ENCODE data around the gene ZNF750.

The ZNF750 gene

GRCh38 chr17:82807101-82807500, 32.7 kb downstream of the ZNF750 start:
- no peak overlapping the region for H3K27ac ChIP-seq (ENCODE audit: low read length)
- no peaks in the 10 kb centered on the region for H3K27me3 ChIP-seq (replicated peaks; ENCODE audit: insufficient read depth, low read length)
- no peak for TF ChIP-seq EZH2phosphoT487 (IDR thresholded peaks at IDR 0.05; ENCODE audit: low read length)
- no peak for TF ChIP-seq CTCF (IDR thresholded peaks at IDR 0.05; ENCODE audit: low read length)
- TF ChIP-seq EZH2 (optimal IDR thresholded peaks at IDR 0.05; ENCODE audit: low read depth, low read length) = no peak
- H3K4me3 ChIP-seq (ENCODE audit: low read length) = no peak overlapping the region
- no peak overlapping the region for H2AFZ ChIP-seq (ENCODE audit: low read length)
- H3K9me3 ChIP-seq (replicated peaks; ENCODE audit: insufficient read depth, low read length) = no peaks in the 10 kb centered on the region
- H3K9me2 ChIP-seq (replicated peaks; ENCODE audit: insufficient read depth, low read length) = no peaks in the 10 kb centered on the region
- H3K36me3 ChIP-seq (replicated peaks; ENCODE audit: insufficient read depth, low read length) = no peaks in the 10 kb centered on the region
- H3K79me2 ChIP-seq (ENCODE audit: low read length) = peaks cover 16% of the 10 kb centered on the region
- no peaks in the 10 kb centered on the region for H3K4me1 ChIP-seq (ENCODE audit: low read length)
- no peak overlapping the region for H3K4me2 ChIP-seq (ENCODE audit: low read depth, low read length)
- H3F3A ChIP-seq (ENCODE audit: insufficient read depth, low read length) = no peaks in the 10 kb centered on the region
- H3K9ac ChIP-seq (ENCODE audit: low read length) = no peak overlapping the region
- H4K20me1 ChIP-seq (ENCODE audit: insufficient read depth, low read length) = no peaks in the 10 kb centered on the region
- no peak for DNase-seq

- TF ChIP-seq CTCF (IDR thresholded peaks at IDR 0.05; ENCODE audit: low read length) = no peak
- TF ChIP-seq EZH2phosphoT487 (IDR thresholded peaks at IDR 0.05; ENCODE audit: low read length) = no peak
- H4K20me1 ChIP-seq (ENCODE audit: insufficient read depth, low read length) = no peaks in the 10 kb centered on the region
- H3K9me3 ChIP-seq (replicated peaks; ENCODE audit: insufficient read depth, low read length) = no peaks in the 10 kb centered on the region
- H2AFZ ChIP-seq (ENCODE audit: low read length) = no peak overlapping the region
- peaks cover 20% of the 10 kb centered on the region for H3K79me2 ChIP-seq (ENCODE audit: low read length)
- H3K4me2 ChIP-seq (ENCODE audit: low read depth, low read length) = no peak overlapping the region
- no peaks in the 10 kb centered on the region for H3K9me2 ChIP-seq (replicated peaks; ENCODE audit: insufficient read depth, low read length)
- H3K27me3 ChIP-seq (replicated peaks; ENCODE audit: insufficient read depth, low read length) = no peaks in the 10 kb centered on the region
- no peaks in the 10 kb centered on the region for H3K4me1 ChIP-seq (ENCODE audit: low read length)
- H3F3A ChIP-seq (ENCODE audit: insufficient read depth, low read length) = no peaks in the 10 kb centered on the region
- DNase-seq = no peak
- H3K9ac ChIP-seq (ENCODE audit: low read length) = no peak overlapping the region
- no peak overlapping the region for H3K27ac ChIP-seq (ENCODE audit: low read length)
- H3K4me3 ChIP-seq (ENCODE audit: low read length) = no peak overlapping the region
- H3K36me3 ChIP-seq (replicated peaks; ENCODE audit: insufficient read depth, low read length) = no peaks in the 10 kb centered on the region
These were observed 33.2 kb downstream of the ZNF750 start for GRCh38 chr17:82806645-82807044.

- no peak for DNase-seq
These were observed 34.0 kb downstream of the ZNF750 start for GRCh38 chr17:82805823-82806222.

More at GRCh38 chr17:82805823-82806222, 34.0 kb downstream of the ZNF750 start:
- H3K9me2 ChIP-seq (replicated peaks; ENCODE audit: insufficient read depth, low read length) = no peaks in the 10 kb centered on the region
- H3K27me3 ChIP-seq (replicated peaks; ENCODE audit: insufficient read depth, low read length) = no peaks in the 10 kb centered on the region
- H2AFZ ChIP-seq (ENCODE audit: low read length) = no peak overlapping the region
- H3K36me3 ChIP-seq (replicated peaks; ENCODE audit: insufficient read depth, low read length) = no peaks in the 10 kb centered on the region
- H3K4me1 ChIP-seq (ENCODE audit: low read length) = no peaks in the 10 kb centered on the region
- H3K4me2 ChIP-seq (ENCODE audit: low read depth, low read length) = no peak overlapping the region
- TF ChIP-seq EZH2 (optimal IDR thresholded peaks at IDR 0.05; ENCODE audit: low read depth, low read length) (no peak), CTCF (IDR thresholded peaks at IDR 0.05; ENCODE audit: low read length) (no peak), EZH2phosphoT487 (IDR thresholded peaks at IDR 0.05; ENCODE audit: low read length) (no peak)
- no peak overlapping the region for H3K27ac ChIP-seq (ENCODE audit: low read length)
- H3K9me3 ChIP-seq (replicated peaks; ENCODE audit: insufficient read depth, low read length) = no peaks in the 10 kb centered on the region
- H4K20me1 ChIP-seq (ENCODE audit: insufficient read depth, low read length) = no peaks in the 10 kb centered on the region
- no peaks in the 10 kb centered on the region for H3F3A ChIP-seq (ENCODE audit: insufficient read depth, low read length)
- H3K4me3 ChIP-seq (ENCODE audit: low read length) = no peak overlapping the region
- H3K9ac ChIP-seq (ENCODE audit: low read length) = no peak overlapping the region
- peaks cover 26% of the 10 kb centered on the region for H3K79me2 ChIP-seq (ENCODE audit: low read length)

Data from MM.1S (cell line).